MCF 10A (cell line): ENCODE measurements around the gene GHRHR. TPM values are rescaled to one million over a fixed set of nuclear protein-coding genes. Genes with fewer than 3 reads are reported as not detected.
A peak's percentile ranks its signal among the peaks of the same experiment; 100 is the strongest.

Source experiments
- BruUV-seq: library from RNA; stranded (reverse); fragments of 400-500 nt; replicated peaks from 2 replicates; lab custom pipeline; 2021; lab: Mats Ljungman, UMichigan
- CTCF ChIA-PET: fragments of 300-600 bp; sonication (Branson Sonifier 250); formaldehyde crosslinking; extraction: SDS; loops from one replicate; lab custom pipeline; 2021; ENCODE audit warnings: antibody characterized with exemption, inconsistent platforms; lab: Yijun Ruan, JAX
- POLR2A ChIA-PET: fragments of 300-600, 350-650 bp; sonication (Branson Sonifier 250); formaldehyde crosslinking; extraction: SDS; loops from one replicate; lab custom pipeline; 2020; ENCODE audit warnings: antibody characterized with exemption, inconsistent platforms; lab: Yijun Ruan, JAX
- DNase-seq: peaks from one replicate; pipeline ENCODE4 v3.0.0-alpha.2; 2018; ENCODE audit not compliant: unreplicated experiment
- H3K27ac Mint-ChIP-seq: one replicate; pipeline ENCODE4 v1.8.0; 2022; ENCODE audit warnings: mild to moderate bottlenecking, low read depth, mixed read lengths; ENCODE audit not compliant: unreplicated experiment
- H3K27me3 Mint-ChIP-seq: one replicate; pipeline ENCODE4 v1.8.0; 2022; ENCODE audit warnings: mixed read lengths; ENCODE audit not compliant: insufficient read depth, unreplicated experiment
- H3K36me3 Mint-ChIP-seq: one replicate; pipeline ENCODE4 v1.8.0; 2022; ENCODE audit warnings: mild to moderate bottlenecking, moderate library complexity, mixed read lengths; ENCODE audit not compliant: insufficient read depth, unreplicated experiment
- H3K4me1 Mint-ChIP-seq: one replicate; pipeline ENCODE4 v1.8.0; 2022; ENCODE audit warnings: mixed read lengths; ENCODE audit not compliant: insufficient read depth, unreplicated experiment
- H3K4me3 Mint-ChIP-seq: one replicate; pipeline ENCODE4 v1.8.0; 2022; ENCODE audit warnings: mild to moderate bottlenecking, moderate library complexity, mixed read lengths; ENCODE audit not compliant: unreplicated experiment
- H3K9me3 Mint-ChIP-seq: one replicate; pipeline ENCODE4 v1.8.0; 2022; ENCODE audit warnings: mixed read lengths; ENCODE audit not compliant: unreplicated experiment
- CTCF ChIP-seq: fragments of 200-600 bp; IDR thresholded peaks from one replicate; pipeline ENCODE4 v1.8.0; 2022; ENCODE audit warnings: antibody characterized with exemption, mild to moderate bottlenecking; ENCODE audit not compliant: unreplicated experiment
- intact Hi-C: fragments of 100-400 bp; cut with micrococcal nuclease; formaldehyde crosslinking; loops from 2 replicates; pipeline ENCODE4 v1.14.1; 2022
- total RNA-seq: library from RNA; stranded (reverse); gene quantifications from 2 replicates; pipeline ENCODE4 v1.2.3, GENCODE V29; 2022

The GHRHR gene
- total RNA-seq, 1 experiment from 2014 or later, result not detected

GRCh38 chr7:30987936-30988335 is 24.2 kb downstream of the GHRHR start:
- peaks cover 31% of the 10 kb centered on the region for H3K27me3 Mint-ChIP-seq
- POLR2A ChIA-PET, result interaction anchor here (0.7 kb wide), 1 partner anchor 109 kb away, joined by 3 read pairs; no protein-coding TSS in a partner anchor
- no TSS peak for BruUV-seq

GRCh38 chr7:30988351-30989005 is 24.7 kb downstream of the GHRHR start:
- Mint-ChIP-seq H3K27ac (no peak overlapping the region), H3K36me3 (no peaks in the 10 kb centered on the region), H3K27me3 (peaks cover 26% of the 10 kb centered on the region), H3K4me3 (no peak overlapping the region), H3K9me3 (no peaks in the 10 kb centered on the region), H3K4me1 (peaks cover 17% of the 10 kb centered on the region)
- CTCF ChIA-PET, result interaction anchor here (0.6 to 17.0 kb wide), 4 partner anchors 10 to 385 kb away, joined by 3 to 743 read pairs (median 3); no protein-coding TSS in a partner anchor
- TF ChIP-seq CTCF, result no peak
- no TSS peak for BruUV-seq
- intact Hi-C loops, result loop anchor here (10.0 kb wide), 1 partner anchor 746 kb away; no protein-coding TSS in a partner anchor
- POLR2A ChIA-PET, result interaction anchor here (0.6 to 0.7 kb wide), 2 partner anchors 108 to 281 kb away, joined by 3 read pairs; no protein-coding TSS in a partner anchor
- DNase-seq, result peak; percentile 56

More at GRCh38 chr7:30987936-30988335, 24.2 kb downstream of the GHRHR start:
- Mint-ChIP-seq H3K27ac (no peak overlapping the region), H3K36me3 (no peaks in the 10 kb centered on the region), H3K4me3 (no peak overlapping the region), H3K9me3 (no peaks in the 10 kb centered on the region), H3K4me1 (peaks cover 19% of the 10 kb centered on the region)
- intact Hi-C loops, result loop anchor here (10.0 kb wide), 1 partner anchor 747 kb away; no protein-coding TSS in a partner anchor
- CTCF ChIA-PET, result interaction anchor here (17.0 kb wide), 1 partner anchor 139 kb away, joined by 743 read pairs; no protein-coding TSS in a partner anchor
- TF ChIP-seq CTCF, result no peak
- no peak for DNase-seq

GRCh38 chr7:30989008-30989823 is 25.5 kb downstream of the GHRHR start:
- Mint-ChIP-seq H3K27ac (no peak overlapping the region), H3K4me3 (no peak overlapping the region), H3K27me3 (peaks cover 22% of the 10 kb centered on the region), H3K36me3 (no peaks in the 10 kb centered on the region), H3K4me1 (peaks cover 12% of the 10 kb centered on the region), H3K9me3 (no peaks in the 10 kb centered on the region)
- no TSS peak for BruUV-seq
- no peak for TF ChIP-seq CTCF
- POLR2A ChIA-PET, result interaction anchor here (0.6 kb wide), 1 partner anchor 281 kb away, joined by 3 read pairs; no protein-coding TSS in a partner anchor
- CTCF ChIA-PET, result interaction anchor here (0.6 to 17.0 kb wide), 6 partner anchors 11 to 384 kb away, joined by 3 to 743 read pairs (median 4); no protein-coding TSS in a partner anchor
- intact Hi-C loops, result loop anchor here (10.0 kb wide), 1 partner anchor 746 kb away; no protein-coding TSS in a partner anchor
- DNase-seq, result no peak
